Glutamatergic neuron (in vitro differentiated cells): ENCODE results near the gene C1QTNF1. TPM values are rescaled to one million over a fixed set of nuclear protein-coding genes. Genes with fewer than 3 reads are reported as not detected.

Experiments
- DNase-seq: peaks from one replicate; pipeline ENCODE4 v3.0.0; 2022
- H3K27ac Mint-ChIP-seq: one replicate; pipeline ENCODE4 v1.8.0; 2020; ENCODE audit warnings: mild to moderate bottlenecking, mixed read lengths, inconsistent platforms; ENCODE audit not compliant: unreplicated experiment
- H3K27me3 Mint-ChIP-seq: one replicate; pipeline ENCODE4 v1.8.0; 2020; ENCODE audit warnings: mild to moderate bottlenecking, moderate library complexity, mixed read lengths, inconsistent platforms; ENCODE audit not compliant: unreplicated experiment
- H3K36me3 Mint-ChIP-seq: one replicate; pipeline ENCODE4 v1.8.0; 2020; ENCODE audit warnings: mild to moderate bottlenecking, mixed read lengths, inconsistent platforms; ENCODE audit not compliant: unreplicated experiment
- H3K4me1 Mint-ChIP-seq: one replicate; pipeline ENCODE4 v1.8.0; 2020; ENCODE audit warnings: mild to moderate bottlenecking, low read depth, mixed read lengths, inconsistent platforms; ENCODE audit not compliant: unreplicated experiment
- H3K4me3 Mint-ChIP-seq: one replicate; pipeline ENCODE4 v1.8.0; 2020; ENCODE audit warnings: mild to moderate bottlenecking, mixed read lengths, inconsistent platforms; ENCODE audit not compliant: unreplicated experiment
- H3K9me3 Mint-ChIP-seq: one replicate; pipeline ENCODE4 v1.8.0; 2020; ENCODE audit warnings: mild to moderate bottlenecking, moderate library complexity, mixed read lengths, inconsistent platforms; ENCODE audit not compliant: unreplicated experiment
- total RNA-seq: library from RNA; stranded (reverse); fragmentation: NEBNext Ultra II Directional; extraction: Animal tissue kit (Norgen Biotek cat#: 25700); gene quantifications from one replicate; pipeline ENCODE4 v1.2.1, GENCODE V29; 2021; ENCODE audit not compliant: unreplicated experiment
- TF ChIP-seq, protein P1 (sequence below): fragments of 200-600 bp; sonication (generic); IDR thresholded peaks from one replicate; pipeline ENCODE4 v1.5.0; 2021; ENCODE audit not compliant: partially characterized antibody, unreplicated experiment

The C1QTNF1 gene
- total RNA-seq, 1 donor from 2014 or later = 0.15 TPM

DNA sequence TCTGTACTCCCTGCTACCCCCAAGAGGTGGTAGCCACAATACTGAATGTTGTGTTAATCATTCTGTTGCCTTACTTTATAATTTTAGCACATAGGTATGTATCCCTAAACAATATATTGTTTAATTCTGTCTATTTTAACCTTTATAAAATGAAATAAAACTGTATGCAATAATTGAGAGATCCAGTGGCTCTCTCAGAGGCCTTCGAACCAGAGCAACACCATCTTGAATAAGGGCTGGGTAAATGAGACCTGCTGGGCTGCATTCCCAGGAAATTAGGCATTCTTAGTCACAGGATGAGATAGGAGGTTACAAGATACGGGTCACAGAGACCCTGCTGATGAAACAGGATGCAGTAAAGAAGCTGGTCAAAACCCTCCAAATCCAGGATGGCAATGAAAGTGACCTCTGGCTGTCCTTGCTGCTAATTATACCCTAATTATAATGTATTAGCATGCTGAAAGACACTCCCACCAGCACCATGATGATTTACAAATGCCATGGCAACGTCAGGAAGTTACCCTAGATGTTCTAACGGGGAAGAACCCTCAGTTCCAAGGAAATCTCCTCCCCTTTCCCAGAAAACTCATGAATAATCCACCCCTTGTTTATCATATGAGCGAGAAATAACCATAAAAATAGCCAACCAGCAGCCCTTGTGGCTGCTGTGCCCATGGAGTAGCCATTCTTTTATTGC, 12.4 kb upstream of the C1QTNF1 start:
- peaks cover 10% of the 10 kb centered on the region for H3K4me1 Mint-ChIP-seq
- H3K4me3 Mint-ChIP-seq = no peak overlapping the region
- peaks cover 18% of the 10 kb centered on the region for H3K27me3 Mint-ChIP-seq
- no peak overlapping the region for H3K27ac Mint-ChIP-seq
- H3K36me3 Mint-ChIP-seq = peaks cover 4% of the 10 kb centered on the region
- TF ChIP-seq, protein P1, sequence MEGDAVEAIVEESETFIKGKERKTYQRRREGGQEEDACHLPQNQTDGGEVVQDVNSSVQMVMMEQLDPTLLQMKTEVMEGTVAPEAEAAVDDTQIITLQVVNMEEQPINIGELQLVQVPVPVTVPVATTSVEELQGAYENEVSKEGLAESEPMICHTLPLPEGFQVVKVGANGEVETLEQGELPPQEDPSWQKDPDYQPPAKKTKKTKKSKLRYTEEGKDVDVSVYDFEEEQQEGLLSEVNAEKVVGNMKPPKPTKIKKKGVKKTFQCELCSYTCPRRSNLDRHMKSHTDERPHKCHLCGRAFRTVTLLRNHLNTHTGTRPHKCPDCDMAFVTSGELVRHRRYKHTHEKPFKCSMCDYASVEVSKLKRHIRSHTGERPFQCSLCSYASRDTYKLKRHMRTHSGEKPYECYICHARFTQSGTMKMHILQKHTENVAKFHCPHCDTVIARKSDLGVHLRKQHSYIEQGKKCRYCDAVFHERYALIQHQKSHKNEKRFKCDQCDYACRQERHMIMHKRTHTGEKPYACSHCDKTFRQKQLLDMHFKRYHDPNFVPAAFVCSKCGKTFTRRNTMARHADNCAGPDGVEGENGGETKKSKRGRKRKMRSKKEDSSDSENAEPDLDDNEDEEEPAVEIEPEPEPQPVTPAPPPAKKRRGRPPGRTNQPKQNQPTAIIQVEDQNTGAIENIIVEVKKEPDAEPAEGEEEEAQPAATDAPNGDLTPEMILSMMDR = no peak
- no peak for DNase-seq
- H3K9me3 Mint-ChIP-seq = peaks cover 13% of the 10 kb centered on the region

DNA sequence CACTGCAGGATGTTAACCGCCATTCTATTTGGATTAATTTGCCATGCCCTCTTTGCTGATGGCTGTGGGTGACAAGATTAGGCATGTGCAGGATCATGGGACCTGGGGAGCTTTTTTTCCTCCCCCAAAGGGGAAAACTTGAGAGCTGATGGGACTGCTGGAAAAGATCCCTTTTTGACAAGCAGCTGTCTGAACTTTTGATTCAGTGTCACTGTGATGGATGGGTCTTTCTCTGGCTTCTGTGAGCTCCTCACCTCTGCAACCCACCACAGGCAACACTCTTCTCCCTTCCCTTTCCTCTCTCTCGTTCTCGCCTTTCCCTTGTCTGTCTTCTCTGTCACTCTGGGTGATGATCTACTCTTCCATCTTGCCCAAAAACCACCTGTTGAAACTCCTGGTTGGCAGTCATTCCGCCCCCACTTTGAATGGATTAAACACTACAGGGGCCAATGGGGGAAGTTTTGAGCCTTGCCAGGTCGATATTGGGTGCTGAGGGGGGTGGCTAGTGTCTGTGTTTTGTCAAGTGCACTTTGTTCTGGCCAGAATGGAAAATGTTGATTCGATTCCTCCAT, 11.3 kb upstream of the C1QTNF1 start:
- DNase-seq = no peak
- TF ChIP-seq, protein P1 = no peak
- Mint-ChIP-seq H3K4me3 (no peak overlapping the region), H3K4me1 (peaks cover 6% of the 10 kb centered on the region), H3K27ac (no peak overlapping the region), H3K9me3 (peaks cover 8% of the 10 kb centered on the region), H3K36me3 (peaks cover 7% of the 10 kb centered on the region), H3K27me3 (peaks cover 15% of the 10 kb centered on the region)

DNA sequence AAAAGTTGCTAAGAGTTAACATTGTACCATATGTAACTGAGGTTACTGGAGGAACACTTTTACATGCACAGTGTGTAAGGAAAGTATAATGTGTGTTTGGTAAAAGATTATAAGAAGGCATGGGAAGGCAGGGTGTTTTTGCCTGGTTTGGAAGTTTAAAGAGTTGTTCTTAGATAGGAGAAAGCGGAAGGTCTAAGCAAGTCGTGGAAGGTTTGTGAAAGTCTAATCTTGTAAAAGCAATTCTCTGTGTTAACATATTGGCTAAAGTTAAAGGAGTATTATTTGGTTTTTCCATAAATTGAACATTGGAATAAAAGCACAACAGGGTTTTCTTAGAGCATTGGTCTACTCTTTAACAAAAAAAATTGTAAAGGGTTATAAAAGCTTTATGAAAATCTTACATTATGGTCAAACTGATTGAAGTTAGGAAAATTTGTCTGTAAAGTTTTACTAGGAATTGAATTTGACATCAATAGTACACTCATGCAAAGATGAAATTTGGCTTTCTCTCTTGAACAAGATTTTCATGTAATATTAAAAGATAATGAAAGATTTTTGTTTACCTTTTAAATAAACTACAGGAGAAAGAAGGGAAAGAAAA, 9.7 kb upstream of the C1QTNF1 start:
- no peaks in the 10 kb centered on the region for H3K4me1 Mint-ChIP-seq
- peaks cover 7% of the 10 kb centered on the region for H3K36me3 Mint-ChIP-seq
- TF ChIP-seq, protein P1 = no peak
- H3K27ac Mint-ChIP-seq = no peak overlapping the region
- peaks cover 9% of the 10 kb centered on the region for H3K27me3 Mint-ChIP-seq
- peaks cover 8% of the 10 kb centered on the region for H3K9me3 Mint-ChIP-seq
- DNase-seq = no peak
- no peak overlapping the region for H3K4me3 Mint-ChIP-seq

DNA sequence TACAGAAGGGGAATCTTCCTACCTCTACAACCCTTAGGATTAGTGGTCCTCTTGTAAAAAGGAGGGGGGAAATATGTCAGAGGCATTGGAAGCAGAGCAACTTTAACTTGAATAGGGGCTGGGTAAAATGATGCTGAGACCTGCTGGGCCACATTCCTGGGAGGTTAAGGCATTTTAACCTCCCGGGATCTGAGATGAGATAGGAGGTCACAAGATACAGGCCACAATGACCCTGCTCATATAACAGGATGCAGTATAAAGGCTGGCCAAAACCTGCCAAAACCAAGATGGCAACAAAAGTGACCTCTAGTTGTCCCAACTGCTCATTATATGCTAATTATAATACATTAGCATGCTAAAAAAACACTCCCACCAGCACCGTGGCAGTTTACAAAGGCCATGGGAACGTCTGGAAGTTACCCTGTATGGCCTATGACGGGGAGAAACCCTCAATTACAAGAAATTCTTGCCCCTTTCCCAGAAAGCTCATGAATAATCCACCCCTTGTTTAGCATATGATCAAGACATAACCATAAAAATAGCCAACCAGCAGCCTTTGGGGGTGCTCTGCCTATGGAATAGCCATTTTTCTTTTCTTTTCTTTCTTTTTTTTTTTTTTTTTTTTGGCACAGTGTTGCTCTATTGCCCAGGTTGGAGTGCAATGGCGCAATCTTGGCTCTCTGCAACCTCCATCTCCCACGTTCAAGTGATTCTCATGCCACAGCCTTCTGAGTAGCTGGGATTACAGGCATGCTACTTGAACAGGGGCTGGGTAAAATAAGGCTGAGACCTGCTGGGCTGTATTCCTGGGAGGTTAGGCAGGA, 6.2 kb upstream of the C1QTNF1 start:
- Mint-ChIP-seq H3K27ac (no peak overlapping the region), H3K4me3 (no peak overlapping the region), H3K4me1 (no peaks in the 10 kb centered on the region), H3K36me3 (peaks cover 7% of the 10 kb centered on the region), H3K27me3 (peaks cover 16% of the 10 kb centered on the region), H3K9me3 (peaks cover 5% of the 10 kb centered on the region)
- TF ChIP-seq, protein P1 = no peak
- no peak for DNase-seq

DNA sequence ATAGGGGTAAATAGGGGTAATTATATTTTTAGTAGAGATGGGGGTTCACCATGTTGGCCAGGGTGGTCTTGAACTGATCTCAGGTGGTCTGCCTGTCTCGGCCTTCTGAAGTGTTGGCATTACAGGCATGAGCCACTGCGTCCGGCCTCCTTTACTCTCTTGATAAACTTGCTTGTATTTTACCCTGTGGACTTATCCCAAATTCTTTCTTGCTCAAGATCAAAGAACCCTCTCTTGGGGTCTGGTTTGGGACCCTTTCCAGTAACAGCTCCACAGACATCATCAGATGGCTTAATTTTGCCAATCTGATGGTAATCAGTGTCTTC, 5.6 kb upstream of the C1QTNF1 start:
- TF ChIP-seq, protein P1 = no peak
- no peak for DNase-seq
- H3K4me1 Mint-ChIP-seq = no peaks in the 10 kb centered on the region
- no peak overlapping the region for H3K4me3 Mint-ChIP-seq
- H3K27me3 Mint-ChIP-seq = peaks cover 20% of the 10 kb centered on the region
- peaks cover 7% of the 10 kb centered on the region for H3K36me3 Mint-ChIP-seq
- no peak overlapping the region for H3K27ac Mint-ChIP-seq
- peaks cover 5% of the 10 kb centered on the region for H3K9me3 Mint-ChIP-seq
